Mucosa of descending colon (tissue), 3 donors: ENCODE measurements around the gene RAD9A. TPM values are rescaled to one million over a fixed set of nuclear protein-coding genes. Genes with fewer than 3 reads are reported as not detected.

Experiments
- ATAC-seq: fragments of 200-7000 bp; cut with Tn5 transposase; one replicate; pipeline ENCODE4 v1.9.1; 2020; ENCODE audit warnings: mild to moderate bottlenecking, moderate library complexity
- DNase-seq, 3 donors: peaks; one replicate each; pipeline ENCODE4 v3.0.0-alpha.2; 2020
- H3K36me3 ChIP-seq: fragments of 200-600 bp; one replicate; pipeline ENCODE4 v1.8.0; 2021; ENCODE audit warnings: low read depth, mild to moderate bottlenecking
- H3K4me1 ChIP-seq: fragments of 200-600 bp; one replicate; pipeline ENCODE4 v1.8.0; 2021; ENCODE audit warnings: low read depth, mild to moderate bottlenecking
- H3K4me3 ChIP-seq: fragments of 200-600 bp; one replicate; pipeline ENCODE4 v1.8.0; 2021; ENCODE audit warnings: mild to moderate bottlenecking
- H3K9me3 ChIP-seq: fragments of 200-600 bp; one replicate; pipeline ENCODE4 v1.8.0; 2021; ENCODE audit warnings: mild to moderate bottlenecking
- intact Hi-C, 2 donors: fragments of 100-400 bp; cut with DNase I in 1 of 2; cut with micrococcal nuclease in 1 of 2; formaldehyde crosslinking; loops; one replicate each; pipeline versions ENCODE4 v1.11.0 to v1.11.1; 2022; cut with DNase I, micrococcal nuclease
- total RNA-seq, 3 donors: library from RNA; stranded (reverse); fragmentation: NEBNext Ultra II Directional in 2 of 3; extraction: Animal tissue kit (Norgen Biotek cat#: 25700) in 2 of 3; gene quantifications; one replicate each; pipeline versions ENCODE4 v1.2.1 to v1.2.4, GENCODE V29; 2021 to 2023
- TF ChIP-seq, protein P1 (sequence below): fragments of 200-600 bp; IDR thresholded peaks from one replicate; pipeline ENCODE4 v1.8.0; 2022; ENCODE audit warnings: antibody characterized with exemption, mild to moderate bottlenecking
- donor health status: DM: no; HTN: no; CAD: no; lungs with moderate emphysema.
- donor health status: DM: no; HTN: no; CAD: no.
- donor health status: DM: no; HTN: yes; CAD: no.

The RAD9A gene
- total RNA-seq, 3 donors from 2014 or later = 27.9 to 39.3 (median 29.1) TPM

DNA sequence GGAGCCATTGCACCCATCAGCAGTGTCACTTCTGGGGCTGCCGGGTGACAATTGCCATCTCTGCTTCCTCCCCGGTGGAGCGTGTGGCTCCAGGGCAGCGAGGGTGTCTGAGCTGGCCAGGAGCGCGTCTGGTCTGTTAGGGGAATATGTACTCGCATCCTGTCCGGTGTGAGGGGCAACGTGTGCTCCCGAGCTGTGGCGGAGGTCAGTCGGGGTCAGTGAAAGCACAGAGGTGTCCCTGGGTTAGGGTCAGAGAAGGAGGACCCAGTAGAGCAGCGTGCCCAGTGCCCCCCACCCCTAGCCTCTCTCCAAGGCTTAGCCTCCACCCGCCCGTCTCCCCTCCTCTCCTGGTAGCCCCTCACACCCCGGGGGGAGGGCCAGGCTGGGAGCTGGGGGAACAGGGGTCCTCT is 19.9 kb upstream of the RAD9A start:
- ATAC-seq (peak; percentile 11), DNase-seq (peak in 1 of 3 donors; percentile 59)
- H3K36me3 ChIP-seq = no peaks in the 10 kb centered on the region
- intact Hi-C loops = no loop called here
- H3K4me1 ChIP-seq = peaks cover 28% of the 10 kb centered on the region
- TF ChIP-seq, protein P1, sequence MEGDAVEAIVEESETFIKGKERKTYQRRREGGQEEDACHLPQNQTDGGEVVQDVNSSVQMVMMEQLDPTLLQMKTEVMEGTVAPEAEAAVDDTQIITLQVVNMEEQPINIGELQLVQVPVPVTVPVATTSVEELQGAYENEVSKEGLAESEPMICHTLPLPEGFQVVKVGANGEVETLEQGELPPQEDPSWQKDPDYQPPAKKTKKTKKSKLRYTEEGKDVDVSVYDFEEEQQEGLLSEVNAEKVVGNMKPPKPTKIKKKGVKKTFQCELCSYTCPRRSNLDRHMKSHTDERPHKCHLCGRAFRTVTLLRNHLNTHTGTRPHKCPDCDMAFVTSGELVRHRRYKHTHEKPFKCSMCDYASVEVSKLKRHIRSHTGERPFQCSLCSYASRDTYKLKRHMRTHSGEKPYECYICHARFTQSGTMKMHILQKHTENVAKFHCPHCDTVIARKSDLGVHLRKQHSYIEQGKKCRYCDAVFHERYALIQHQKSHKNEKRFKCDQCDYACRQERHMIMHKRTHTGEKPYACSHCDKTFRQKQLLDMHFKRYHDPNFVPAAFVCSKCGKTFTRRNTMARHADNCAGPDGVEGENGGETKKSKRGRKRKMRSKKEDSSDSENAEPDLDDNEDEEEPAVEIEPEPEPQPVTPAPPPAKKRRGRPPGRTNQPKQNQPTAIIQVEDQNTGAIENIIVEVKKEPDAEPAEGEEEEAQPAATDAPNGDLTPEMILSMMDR = no peak
- no peaks in the 10 kb centered on the region for H3K9me3 ChIP-seq
- H3K4me3 ChIP-seq = no peak overlapping the region

DNA sequence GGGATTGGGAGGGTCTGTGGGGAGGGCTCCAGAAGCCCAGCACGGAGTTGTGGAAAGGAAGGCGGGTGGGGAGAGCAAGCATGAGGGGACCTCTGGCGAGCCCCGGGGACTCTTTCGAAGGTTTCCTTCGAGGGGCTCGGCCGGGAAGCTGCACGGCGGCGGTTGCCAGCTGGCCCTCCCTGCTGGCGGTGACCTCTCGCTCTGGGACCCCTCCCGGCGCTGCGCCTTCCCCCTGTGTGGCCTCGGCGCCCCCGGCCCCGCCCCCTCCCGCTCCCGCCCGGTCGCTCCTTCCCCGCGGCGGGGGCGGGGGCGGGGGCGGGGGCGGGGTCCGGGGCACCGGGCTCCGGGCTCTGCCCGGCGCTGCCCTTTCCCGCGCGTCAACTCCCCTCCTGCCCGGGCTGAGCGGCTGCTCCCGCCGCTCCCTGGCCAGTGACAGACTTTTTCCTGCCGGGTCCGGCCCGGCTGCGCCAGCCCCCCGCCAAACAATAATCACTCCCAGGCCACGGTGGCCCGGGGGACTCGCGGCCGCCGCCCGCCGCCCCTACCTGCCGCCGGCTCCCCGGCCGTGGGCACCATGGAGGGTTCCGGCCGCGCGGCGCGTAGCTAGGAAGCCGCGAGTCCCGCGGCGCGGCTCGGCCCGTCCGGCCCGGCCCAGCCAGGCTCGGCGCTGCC is 19.3 kb upstream of the RAD9A start:
- peak; percentile 45 for ATAC-seq
- intact Hi-C loops = no loop called here
- DNase-seq = peak in 2 of 3 donors; percentile 42 to 71
- H3K36me3 ChIP-seq = no peaks in the 10 kb centered on the region
- TF ChIP-seq, protein P1 = no peak
- H3K4me1 ChIP-seq = peaks cover 27% of the 10 kb centered on the region
- H3K4me3 ChIP-seq = peak overlapping the region; percentile 57
- no peaks in the 10 kb centered on the region for H3K9me3 ChIP-seq

DNA sequence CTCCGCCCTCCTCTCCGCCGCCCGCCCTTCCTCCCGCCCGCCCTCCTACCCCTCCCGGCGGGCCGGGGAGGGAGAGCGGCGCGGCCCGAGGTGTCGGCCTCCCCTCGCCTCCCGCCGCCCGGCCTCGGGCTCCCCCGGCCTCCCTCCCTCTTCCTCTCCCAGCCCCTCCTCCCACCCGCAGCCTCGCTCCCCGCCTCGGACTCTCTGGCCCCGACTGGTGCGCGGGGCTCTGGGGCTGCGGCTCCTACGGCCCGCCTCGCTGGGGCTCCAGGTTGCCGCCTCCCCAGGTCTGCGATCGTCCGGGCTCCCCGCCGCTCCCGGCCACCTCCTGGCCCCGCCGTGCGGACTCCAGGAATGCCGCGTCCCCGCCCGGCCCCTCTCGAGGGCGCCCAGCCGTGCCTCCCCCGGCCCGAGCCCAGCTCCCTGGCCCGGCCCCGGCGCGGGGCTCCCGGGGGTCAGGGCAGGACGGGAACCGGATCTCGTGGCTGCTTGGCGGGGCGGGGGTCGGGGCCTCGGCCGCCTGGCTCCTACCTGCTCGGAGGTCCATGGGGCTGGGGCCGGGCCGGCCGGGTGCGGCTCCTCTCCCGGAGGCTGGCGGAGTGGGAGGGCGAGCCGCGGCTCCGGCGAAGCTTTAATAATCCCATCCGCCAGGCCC is 18.7 kb upstream of the RAD9A start, which contains the start of gene CLCF1:
TSS of gene CLCF1 (minus strand) at position 606 of the 655 bp plus-strand sequence. CDS start at position 547, 59 bp downstream.
- no peaks in the 10 kb centered on the region for H3K9me3 ChIP-seq
- peak; percentile 62 for ATAC-seq
- H3K4me3 ChIP-seq = peak within 1 kb of the TSS; percentile 57
- TF ChIP-seq, protein P1 = no peak
- peak; percentile 65 to 83 (median 81) for DNase-seq
- intact Hi-C loops = no loop called here
- no peaks in the 10 kb centered on the region for H3K36me3 ChIP-seq
- H3K4me1 ChIP-seq = peaks cover 27% of the 10 kb centered on the region

DNA sequence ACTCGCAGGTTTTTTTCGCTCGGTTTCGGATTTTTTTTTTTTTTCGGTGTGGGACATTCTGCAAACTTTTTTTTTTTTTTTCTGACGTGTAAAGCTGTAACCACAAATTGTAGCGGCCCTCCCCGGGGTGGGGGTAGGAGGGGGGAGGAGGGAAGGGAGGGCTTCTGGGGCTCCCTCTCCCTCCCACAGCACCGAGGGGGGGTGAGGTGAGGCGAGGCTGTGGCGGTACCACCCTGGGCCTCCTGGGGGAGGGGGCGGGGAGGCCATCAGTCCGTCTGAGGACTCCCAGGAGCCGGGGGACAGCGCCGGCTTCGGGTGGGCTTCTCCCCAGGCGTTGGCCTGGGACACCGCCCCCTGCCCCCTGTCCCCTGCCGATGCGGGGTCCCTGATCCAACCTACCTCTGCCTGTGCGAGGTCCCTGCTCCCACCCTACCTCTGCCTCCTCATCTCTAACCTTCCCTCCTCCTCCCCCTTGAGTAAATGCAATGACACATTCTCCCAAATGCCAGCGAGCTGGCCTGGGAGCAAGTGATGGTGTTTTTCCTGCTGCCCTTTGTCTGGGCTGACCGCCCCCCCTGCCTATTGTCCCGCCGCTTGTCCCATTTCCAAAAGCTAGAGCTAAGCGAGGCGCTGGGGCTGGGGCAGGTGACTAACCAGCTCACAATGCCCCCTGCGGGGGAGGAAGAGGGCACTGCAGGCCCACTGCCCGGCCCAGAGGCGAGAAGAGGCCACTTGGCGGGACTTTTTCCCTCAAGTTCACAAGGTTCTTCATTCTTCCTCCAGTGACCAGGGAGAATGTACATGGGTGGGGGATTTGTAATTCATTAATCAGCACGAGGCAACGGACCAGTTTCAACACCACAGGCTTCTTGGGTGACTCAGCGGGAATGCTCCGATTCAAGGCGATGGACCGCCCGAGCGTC is 17.9 kb upstream of the RAD9A start:
- H3K4me3 ChIP-seq = no peak overlapping the region
- no peaks in the 10 kb centered on the region for H3K36me3 ChIP-seq
- H3K4me1 ChIP-seq = peaks cover 27% of the 10 kb centered on the region
- no peaks in the 10 kb centered on the region for H3K9me3 ChIP-seq
- peak; percentile 59 for ATAC-seq
- TF ChIP-seq, protein P1 = peak; percentile 37
- intact Hi-C loops = no loop called here
- peak; percentile 76 to 90 (median 83) for DNase-seq

DNA sequence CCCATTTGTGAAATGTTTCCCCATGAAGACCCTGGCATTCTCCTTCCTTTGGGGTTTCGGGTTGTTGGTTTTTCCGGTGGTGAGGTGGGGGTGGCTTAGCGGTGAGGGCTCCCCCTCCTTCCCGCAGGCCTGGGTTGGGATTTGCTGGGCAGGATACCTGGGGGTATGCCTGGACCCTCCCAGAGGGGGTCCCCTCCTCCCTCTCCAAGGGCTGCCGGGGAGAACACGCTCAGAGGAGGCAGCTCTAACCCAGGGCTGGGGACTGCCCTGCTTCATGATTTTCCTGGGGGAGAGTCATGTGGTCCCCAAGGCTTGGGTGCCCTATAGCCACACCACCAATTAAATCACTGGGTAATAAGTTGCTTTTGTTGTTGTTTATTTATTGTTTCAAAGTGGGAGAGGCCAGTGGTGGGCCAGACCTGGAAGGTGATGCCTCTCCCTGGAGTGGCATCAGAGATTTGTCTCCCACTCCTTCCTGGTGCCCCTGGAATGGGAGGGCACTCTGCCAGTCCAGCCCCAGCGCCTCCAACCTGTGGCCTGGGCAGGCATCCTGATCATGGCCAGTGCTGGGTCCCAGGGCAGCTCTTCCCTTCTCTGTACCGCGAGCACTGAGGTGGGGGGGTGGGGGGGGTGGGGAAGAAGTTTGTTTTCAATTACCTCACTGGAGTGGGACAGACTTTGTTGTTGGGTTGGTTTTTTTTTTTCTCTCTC is 17.1 kb upstream of the RAD9A start:
- ATAC-seq = no peak

More for the DNA sequence above, 17.1 kb upstream of the RAD9A start:
- no peak overlapping the region for H3K4me3 ChIP-seq
- intact Hi-C loops = no loop called here
- no peaks in the 10 kb centered on the region for H3K9me3 ChIP-seq
- TF ChIP-seq, protein P1 = no peak
- peaks cover 32% of the 10 kb centered on the region for H3K4me1 ChIP-seq
- no peaks in the 10 kb centered on the region for H3K36me3 ChIP-seq
- no peak for DNase-seq
